Measurements from ENCODE around the gene NAALADL2.

The NAALADL2 gene

GRCh38 chr3:175535351-175535750, 676.2 kb downstream of the NAALADL2 start:
- H3K27ac ChIP-seq = no peak overlapping the region
- no peak for TF ChIP-seq ZFX (IDR thresholded peaks at IDR 0.05; ENCODE audit: borderline replicate concordance)
- no peak for TF ChIP-seq CTCF (IDR thresholded peaks at IDR 0.05)

GRCh38 chr3:175546115-175546514, 687.0 kb downstream of the NAALADL2 start:
- TF ChIP-seq ZFX (IDR thresholded peaks at IDR 0.05; ENCODE audit: borderline replicate concordance) = no peak
- H3K27ac ChIP-seq = peak overlapping the region; percentile 63

- H3K27ac ChIP-seq = peak overlapping the region; percentile 76
- no peak for TF ChIP-seq ZFX (IDR thresholded peaks at IDR 0.05; ENCODE audit: borderline replicate concordance)
- no peak for TF ChIP-seq CTCF (IDR thresholded peaks at IDR 0.05)
These were observed 693.8 kb downstream of the NAALADL2 start for GRCh38 chr3:175552929-175553328.

- no peak for TF ChIP-seq ZFX (IDR thresholded peaks at IDR 0.05; ENCODE audit: borderline replicate concordance)
- no peak for TF ChIP-seq CTCF (IDR thresholded peaks at IDR 0.05)
These were observed 695.7 kb downstream of the NAALADL2 start for GRCh38 chr3:175554801-175555200.

GRCh38 chr3:175558261-175558660, 699.1 kb downstream of the NAALADL2 start:
- H3K27ac ChIP-seq = no peak overlapping the region; the same call in 1 of the 2 replicates
- TF ChIP-seq ZFX (IDR thresholded peaks at IDR 0.05; ENCODE audit: borderline replicate concordance) (no peak), CTCF (IDR thresholded peaks at IDR 0.05) (no peak)

More at GRCh38 chr3:175554801-175555200, 695.7 kb downstream of the NAALADL2 start:
- peak overlapping the region; percentile 76 for H3K27ac ChIP-seq

- no peak overlapping the region for H3K27ac ChIP-seq
- TF ChIP-seq CTCF (IDR thresholded peaks at IDR 0.05) = no peak
- no peak for TF ChIP-seq ZFX (IDR thresholded peaks at IDR 0.05; ENCODE audit: borderline replicate concordance)
These were observed 705.2 kb downstream of the NAALADL2 start for GRCh38 chr3:175564363-175564762.

GRCh38 chr3:175571096-175571495, 712.0 kb downstream of the NAALADL2 start:
- TF ChIP-seq ZFX (IDR thresholded peaks at IDR 0.05; ENCODE audit: borderline replicate concordance) = no peak

GRCh38 chr3:175573226-175573625, 714.1 kb downstream of the NAALADL2 start:
- no peak overlapping the region for H3K27ac ChIP-seq
- TF ChIP-seq CTCF (IDR thresholded peaks at IDR 0.05) (no peak), ZFX (IDR thresholded peaks at IDR 0.05; ENCODE audit: borderline replicate concordance) (no peak)

More at GRCh38 chr3:175571096-175571495, 712.0 kb downstream of the NAALADL2 start:
- no peak overlapping the region for H3K27ac ChIP-seq
